HepG2 (cell line): ENCODE measurements around the gene UBAP2. TPM values are rescaled to one million over a fixed set of nuclear protein-coding genes. Genes with fewer than 3 reads are reported as not detected.

Experiments
- ARID2 ChIP-seq: sonication (generic); formaldehyde crosslinking; IDR thresholded peaks from 2 replicates; pipeline ENCODE4 v1.8.1; 2022; ENCODE audit warnings: mild to moderate bottlenecking, missing genetic modification reagents, borderline replicate concordance
- DMAP1 ChIP-seq: IDR thresholded peaks from 2 replicates; pipeline ENCODE4 v1.6.1; 2016
- EHMT2 ChIP-seq: fragments of 200-600 bp; sonication (generic); IDR thresholded peaks from 2 replicates; pipeline ENCODE4 v1.7.0; 2017; ENCODE audit warnings: antibody characterized with exemption, low read depth, low read length, borderline replicate concordance
- GABPB1 ChIP-seq: IDR thresholded peaks from 2 replicates; pipeline ENCODE4 v1.6.1; 2016; ENCODE audit warnings: mild to moderate bottlenecking, missing genetic modification reagents, moderate library complexity, missing compliant biosample characterization
- KAT7 ChIP-seq: IDR thresholded peaks from 2 replicates; pipeline ENCODE4 v1.6.1; 2018; ENCODE audit warnings: borderline replicate concordance, missing compliant biosample characterization
- KLF11 ChIP-seq: IDR thresholded peaks from 2 replicates; pipeline ENCODE4 v1.6.1; 2016; ENCODE audit warnings: missing compliant biosample characterization
- KMT2B ChIP-seq: IDR thresholded peaks from 2 replicates; pipeline ENCODE4 v1.6.1; 2016; ENCODE audit warnings: missing genetic modification reagents, missing compliant biosample characterization
- MTF1 ChIP-seq: sonication (generic); formaldehyde crosslinking; IDR thresholded peaks from 2 replicates; pipeline ENCODE4 v1.5.0; 2020; ENCODE audit warnings: missing genetic modification reagents
- NR2F1 ChIP-seq, 2 experiments: fragments of 450-650 bp in 1 of 2; formaldehyde crosslinking in 1 of 2; IDR thresholded peaks; 2 replicates each; pipeline versions ENCODE4 v1.5.0 to v1.6.1; 2016 to 2020; ENCODE audit warnings: mild to moderate bottlenecking in 1 of 2, missing compliant biosample characterization in 1 of 2, missing genetic modification reagents in 1 of 2, moderate library complexity in 1 of 2
- POLR2AphosphoS2 ChIP-seq: IDR thresholded peaks from 2 replicates; pipeline ENCODE4 v1.6.1; 2011; ENCODE audit warnings: low read depth, low read length, improper control_type of control experiment
- RAD51 ChIP-seq: fragments of 450-650 bp; IDR thresholded peaks from 2 replicates; pipeline ENCODE4 v1.6.1; 2016; ENCODE audit warnings: borderline replicate concordance
- WIZ ChIP-seq: sonication (generic); formaldehyde crosslinking; IDR thresholded peaks from 2 replicates; pipeline ENCODE4 v1.5.1; 2020; ENCODE audit warnings: mild to moderate bottlenecking, missing genetic modification reagents
- ZEB1 ChIP-seq: IDR thresholded peaks from 2 replicates; pipeline ENCODE4 v1.6.1; 2012; ENCODE audit warnings: mild to moderate bottlenecking, low read depth, inconsistent platforms; ENCODE audit not compliant: insufficient replicate concordance
- ZNF180 ChIP-seq: sonication (generic); formaldehyde crosslinking; IDR thresholded peaks from 2 replicates; pipeline ENCODE4 v1.4.0; 2020; ENCODE audit warnings: low read depth, missing genetic modification reagents, borderline replicate concordance
- ZNF343 ChIP-seq: sonication (generic); formaldehyde crosslinking; IDR thresholded peaks from 2 replicates; pipeline ENCODE4 v1.4.0; 2020; ENCODE audit warnings: mild to moderate bottlenecking, missing genetic modification reagents
- ZNF446 ChIP-seq: sonication (generic); formaldehyde crosslinking; IDR thresholded peaks from 2 replicates; pipeline ENCODE4 v1.5.0; 2020; ENCODE audit warnings: mild to moderate bottlenecking, missing genetic modification reagents
- ZNF510 ChIP-seq: sonication (generic); formaldehyde crosslinking; IDR thresholded peaks from 2 replicates; pipeline ENCODE4 v1.4.0; 2020; ENCODE audit warnings: low read depth, mild to moderate bottlenecking, missing genetic modification reagents
- ZNF788 ChIP-seq: sonication (generic); formaldehyde crosslinking; IDR thresholded peaks from 2 replicates; pipeline ENCODE4 v1.5.0; 2020; ENCODE audit warnings: mild to moderate bottlenecking, missing genetic modification reagents, borderline replicate concordance
- ZSCAN29 ChIP-seq: sonication (generic); formaldehyde crosslinking; conservative IDR thresholded peaks from 2 replicates; pipeline ENCODE4 v1.4.0; 2020; ENCODE audit warnings: mild to moderate bottlenecking, missing genetic modification reagents
- polyA plus RNA-seq, 8 experiments: library from polyadenylated mRNA; depleted of rRNA in 3 of 8; stranded (reverse) in 7 of 8; unstranded in 1 of 8; fragments of >200 nt; fragmentation: Illumina TruSeq in 4 of 8; extraction: Trizol in 4 of 8; gene quantifications; 2 replicates each; pipeline versions ENCODE4 v1.2.1 to v1.2.3, GENCODE V29; 2011 to 2016; ENCODE audit warnings: low read depth in 4 of 8, missing spikeins in 1 of 8, mixed read lengths in 1 of 8; ENCODE audit not compliant: insufficient read depth in 1 of 8
- total RNA-seq, 5 experiments: library from RNA; depleted of rRNA; stranded (reverse); fragments of >200 nt; fragmentation: Illumina TruSeq; extraction: Trizol; gene quantifications; 2 replicates each; pipeline ENCODE4 v1.2.3, GENCODE V29; 2016; ENCODE audit warnings: low read depth in 1 of 5
- TF ChIP-seq, protein P1 (sequence below): sonication (generic); formaldehyde crosslinking; IDR thresholded peaks from 2 replicates; pipeline ENCODE4 v1.5.0; 2020; ENCODE audit warnings: missing genetic modification reagents, mild to moderate bottlenecking, borderline replicate concordance
- TF ChIP-seq, protein P2 (sequence below): sonication (generic); formaldehyde crosslinking; IDR thresholded peaks from 2 replicates; pipeline ENCODE4 v1.5.1; 2020; ENCODE audit warnings: missing genetic modification reagents, mild to moderate bottlenecking, borderline replicate concordance
- TF ChIP-seq, protein P3 (sequence below): sonication (generic); formaldehyde crosslinking; IDR thresholded peaks from 2 replicates; pipeline ENCODE4 v1.5.0; 2020; ENCODE audit warnings: missing genetic modification reagents, mild to moderate bottlenecking, borderline replicate concordance
- TF ChIP-seq, protein P4 (sequence below): IDR thresholded peaks from 2 replicates; pipeline ENCODE4 v1.6.1; 2016; ENCODE audit warnings: mild to moderate bottlenecking

Gene UBAP2
- total and polyA plus RNA-seq, 2 of the 13 experiments (the other 11 are each of a cell fraction or from before 2014, with no cell fraction given) = 19.0 to 22.0 TPM

DNA sequence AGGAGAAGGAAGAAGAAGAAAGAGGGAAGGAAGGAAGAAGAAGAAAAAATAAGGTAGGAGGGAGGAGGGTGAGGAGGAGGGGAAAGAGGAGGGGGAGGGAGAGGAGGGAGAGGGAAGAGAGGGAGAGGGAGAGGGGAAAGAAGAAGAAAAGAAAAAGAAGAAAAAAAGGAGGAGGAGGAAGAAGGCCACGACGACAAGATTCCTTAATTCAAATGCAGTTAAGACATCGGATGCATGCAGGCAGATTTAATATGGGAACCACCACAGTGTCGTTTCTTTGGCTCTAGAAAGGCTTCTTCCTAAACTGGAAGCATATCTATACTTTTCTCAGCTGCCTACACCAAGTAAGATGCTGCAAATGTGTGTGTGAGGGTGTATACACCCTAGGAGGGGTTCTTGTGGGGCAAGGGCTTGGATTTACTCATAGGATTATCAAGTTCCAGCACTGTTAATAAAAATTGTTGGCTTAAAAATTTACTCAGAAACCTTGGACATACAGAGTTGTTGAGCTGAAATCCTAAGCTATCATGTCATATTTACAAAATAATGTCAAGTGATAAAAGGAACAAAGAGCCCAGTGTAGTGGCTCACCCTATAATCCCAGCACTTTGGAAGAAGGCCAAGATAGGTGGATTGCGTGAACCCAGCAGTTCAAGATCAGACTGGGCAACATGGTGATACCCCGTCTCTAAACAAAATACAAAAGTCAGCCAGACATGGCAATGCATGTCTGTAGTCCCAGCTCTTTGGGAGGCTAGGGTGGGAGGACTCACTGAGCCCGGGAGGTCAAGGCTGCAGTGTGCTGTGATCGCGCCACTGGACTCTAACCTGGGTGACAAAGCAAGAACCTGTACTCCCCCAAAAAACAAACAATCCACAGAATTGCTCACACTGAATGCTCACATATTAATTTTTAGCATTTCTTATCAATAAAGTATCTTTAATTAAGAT lies 108.5 kb downstream of the UBAP2 start (continued):
- TF ChIP-seq, protein P1, sequence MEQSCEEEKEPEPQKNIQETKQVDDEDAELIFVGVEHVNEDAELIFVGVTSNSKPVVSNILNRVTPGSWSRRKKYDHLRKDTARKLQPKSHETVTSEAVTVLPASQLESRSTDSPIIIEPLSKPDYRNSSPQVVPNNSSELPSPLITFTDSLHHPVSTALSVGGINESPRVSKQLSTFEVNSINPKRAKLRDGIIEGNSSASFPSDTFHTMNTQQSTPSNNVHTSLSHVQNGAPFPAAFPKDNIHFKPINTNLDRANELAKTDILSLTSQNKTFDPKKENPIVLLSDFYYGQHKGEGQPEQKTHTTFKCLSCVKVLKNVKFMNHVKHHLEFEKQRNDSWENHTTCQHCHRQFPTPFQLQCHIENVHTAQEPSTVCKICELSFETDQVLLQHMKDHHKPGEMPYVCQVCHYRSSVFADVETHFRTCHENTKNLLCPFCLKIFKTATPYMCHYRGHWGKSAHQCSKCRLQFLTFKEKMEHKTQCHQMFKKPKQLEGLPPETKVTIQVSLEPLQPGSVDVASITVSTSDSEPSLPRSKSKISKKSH (CRISPR knock-in tag) = no peak
- TF ChIP-seq KLF11 (CRISPR knock-in tag) = 0 out of 2 replicates have a peak, but pooled peaks have one; percentile 46
- peak; percentile 51 for TF ChIP-seq ZEB1
- TF ChIP-seq KMT2B (CRISPR knock-in tag) = peak; percentile 55; the same call in 1 of the 2 replicates
- TF ChIP-seq ZSCAN29 = no peak
- no peak for TF ChIP-seq GABPB1 (CRISPR knock-in tag)
- TF ChIP-seq DMAP1 (CRISPR knock-in tag) = peak; percentile 73
- TF ChIP-seq ZNF446 (CRISPR knock-in tag) = no peak
- peak; percentile 25; the same call in 1 of the 2 replicates for TF ChIP-seq EHMT2
- peak; percentile 81 to 93 for TF ChIP-seq NR2F1 (CRISPR knock-in tag; IDR thresholded peaks at IDR 0.05)
- no peak for TF ChIP-seq ZNF510 (CRISPR knock-in tag)
- 0 out of 2 replicates have a peak, but pooled peaks have one; percentile 47 for TF ChIP-seq ARID2 (CRISPR knock-in tag)
- TF ChIP-seq, protein P2, sequence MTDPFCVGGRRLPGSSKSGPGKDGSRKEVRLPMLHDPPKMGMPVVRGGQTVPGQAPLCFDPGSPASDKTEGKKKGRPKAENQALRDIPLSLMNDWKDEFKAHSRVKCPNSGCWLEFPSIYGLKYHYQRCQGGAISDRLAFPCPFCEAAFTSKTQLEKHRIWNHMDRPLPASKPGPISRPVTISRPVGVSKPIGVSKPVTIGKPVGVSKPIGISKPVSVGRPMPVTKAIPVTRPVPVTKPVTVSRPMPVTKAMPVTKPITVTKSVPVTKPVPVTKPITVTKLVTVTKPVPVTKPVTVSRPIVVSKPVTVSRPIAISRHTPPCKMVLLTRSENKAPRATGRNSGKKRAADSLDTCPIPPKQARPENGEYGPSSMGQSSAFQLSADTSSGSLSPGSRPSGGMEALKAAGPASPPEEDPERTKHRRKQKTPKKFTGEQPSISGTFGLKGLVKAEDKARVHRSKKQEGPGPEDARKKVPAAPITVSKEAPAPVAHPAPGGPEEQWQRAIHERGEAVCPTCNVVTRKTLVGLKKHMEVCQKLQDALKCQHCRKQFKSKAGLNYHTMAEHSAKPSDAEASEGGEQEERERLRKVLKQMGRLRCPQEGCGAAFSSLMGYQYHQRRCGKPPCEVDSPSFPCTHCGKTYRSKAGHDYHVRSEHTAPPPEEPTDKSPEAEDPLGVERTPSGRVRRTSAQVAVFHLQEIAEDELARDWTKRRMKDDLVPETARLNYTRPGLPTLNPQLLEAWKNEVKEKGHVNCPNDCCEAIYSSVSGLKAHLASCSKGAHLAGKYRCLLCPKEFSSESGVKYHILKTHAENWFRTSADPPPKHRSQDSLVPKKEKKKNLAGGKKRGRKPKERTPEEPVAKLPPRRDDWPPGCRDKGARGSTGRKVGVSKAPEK (CRISPR knock-in tag) = no peak
- TF ChIP-seq ZNF788 = peak; percentile 86; the same call in 1 of the 2 replicates
- TF ChIP-seq RAD51 = no peak
- no peak for TF ChIP-seq WIZ (CRISPR knock-in tag)
- TF ChIP-seq, protein P3, sequence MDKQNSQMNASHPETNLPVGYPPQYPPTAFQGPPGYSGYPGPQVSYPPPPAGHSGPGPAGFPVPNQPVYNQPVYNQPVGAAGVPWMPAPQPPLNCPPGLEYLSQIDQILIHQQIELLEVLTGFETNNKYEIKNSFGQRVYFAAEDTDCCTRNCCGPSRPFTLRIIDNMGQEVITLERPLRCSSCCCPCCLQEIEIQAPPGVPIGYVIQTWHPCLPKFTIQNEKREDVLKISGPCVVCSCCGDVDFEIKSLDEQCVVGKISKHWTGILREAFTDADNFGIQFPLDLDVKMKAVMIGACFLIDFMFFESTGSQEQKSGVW (CRISPR knock-in tag) = no peak
- TF ChIP-seq ZNF343 (CRISPR knock-in tag) = no peak
- TF ChIP-seq ZNF180 (CRISPR knock-in tag) = no peak
- TF ChIP-seq POLR2AphosphoS2 = no peak
- no peak for TF ChIP-seq MTF1 (CRISPR knock-in tag)
- TF ChIP-seq, protein P4, sequence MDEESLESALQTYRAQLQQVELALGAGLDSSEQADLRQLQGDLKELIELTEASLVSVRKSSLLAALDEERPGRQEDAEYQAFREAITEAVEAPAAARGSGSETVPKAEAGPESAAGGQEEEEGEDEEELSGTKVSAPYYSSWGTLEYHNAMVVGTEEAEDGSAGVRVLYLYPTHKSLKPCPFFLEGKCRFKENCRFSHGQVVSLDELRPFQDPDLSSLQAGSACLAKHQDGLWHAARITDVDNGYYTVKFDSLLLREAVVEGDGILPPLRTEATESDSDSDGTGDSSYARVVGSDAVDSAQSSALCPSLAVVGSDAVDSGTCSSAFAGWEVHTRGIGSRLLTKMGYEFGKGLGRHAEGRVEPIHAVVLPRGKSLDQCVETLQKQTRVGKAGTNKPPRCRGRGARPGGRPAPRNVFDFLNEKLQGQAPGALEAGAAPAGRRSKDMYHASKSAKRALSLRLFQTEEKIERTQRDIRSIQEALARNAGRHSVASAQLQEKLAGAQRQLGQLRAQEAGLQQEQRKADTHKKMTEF (CRISPR knock-in tag) = peak; percentile 93
- TF ChIP-seq KAT7 = peak; percentile 51; the same call in 1 of the 2 replicates
